NB4 (cell line): ENCODE results near the gene NACC2.

Experiments
- DNase-seq: peaks from one replicate; pipeline ENCODE4 v3.0.0; 2010; ENCODE audit warnings: low read depth
- H3K4me3 ChIP-seq: one replicate; pipeline ENCODE4 v1.5.1; 2011; ENCODE audit warnings: mild to moderate bottlenecking, low read depth, low read length, moderate library complexity
- MYC ChIP-seq: IDR thresholded peaks from 2 replicates; pipeline ENCODE4 v1.6.1; 2011; ENCODE audit warnings: low read depth, low read length
- POLR2A ChIP-seq: IDR thresholded peaks from 2 replicates; pipeline ENCODE4 v1.6.1; 2011; ENCODE audit warnings: mild to moderate bottlenecking; ENCODE audit not compliant: insufficient read length; ENCODE audit errors: extremely low read depth
- TF ChIP-seq, protein P1 (sequence below): IDR thresholded peaks from one replicate; pipeline ENCODE4 v1.5.1; 2012; ENCODE audit warnings: low read depth, low read length
- TF ChIP-seq, protein P2 (sequence below): IDR thresholded peaks from 2 replicates; pipeline ENCODE4 v1.6.1; 2011; ENCODE audit warnings: low read depth, low read length

The NACC2 gene

DNA sequence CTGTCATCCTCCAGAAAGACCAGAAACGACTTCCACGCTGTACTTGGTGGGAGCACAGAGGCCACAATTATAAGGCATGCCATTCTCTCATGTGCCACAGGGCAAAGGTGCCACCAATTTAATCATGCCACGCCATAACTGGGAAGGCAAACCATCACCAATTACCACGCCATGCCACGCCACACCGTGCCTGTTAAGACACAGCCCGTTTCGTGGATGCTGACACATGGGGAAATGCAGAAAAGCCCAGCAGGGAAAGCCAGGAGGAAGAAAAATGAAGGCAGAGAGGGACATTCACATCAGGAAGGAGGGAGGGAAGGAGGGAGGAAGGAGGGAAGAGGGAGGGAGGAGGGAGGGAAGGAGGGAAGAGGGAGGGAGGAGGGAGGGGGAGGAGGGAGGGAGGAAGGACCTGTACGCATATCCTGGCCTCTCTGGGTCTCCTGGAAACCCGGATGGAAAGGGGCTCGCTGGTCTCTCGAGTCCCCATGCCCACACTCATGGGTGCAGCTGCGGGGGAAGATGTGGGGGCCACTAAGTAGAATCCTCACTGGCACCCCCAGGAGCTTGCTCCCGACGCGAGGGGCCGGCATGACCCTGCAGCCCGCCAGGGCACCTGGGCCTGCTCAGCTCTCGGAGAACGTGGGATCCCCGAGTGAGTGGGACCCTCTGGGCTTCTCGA lies 72.2 kb downstream of the NACC2 start:
- TF ChIP-seq MYC: no peak
- TF ChIP-seq, protein P1, sequence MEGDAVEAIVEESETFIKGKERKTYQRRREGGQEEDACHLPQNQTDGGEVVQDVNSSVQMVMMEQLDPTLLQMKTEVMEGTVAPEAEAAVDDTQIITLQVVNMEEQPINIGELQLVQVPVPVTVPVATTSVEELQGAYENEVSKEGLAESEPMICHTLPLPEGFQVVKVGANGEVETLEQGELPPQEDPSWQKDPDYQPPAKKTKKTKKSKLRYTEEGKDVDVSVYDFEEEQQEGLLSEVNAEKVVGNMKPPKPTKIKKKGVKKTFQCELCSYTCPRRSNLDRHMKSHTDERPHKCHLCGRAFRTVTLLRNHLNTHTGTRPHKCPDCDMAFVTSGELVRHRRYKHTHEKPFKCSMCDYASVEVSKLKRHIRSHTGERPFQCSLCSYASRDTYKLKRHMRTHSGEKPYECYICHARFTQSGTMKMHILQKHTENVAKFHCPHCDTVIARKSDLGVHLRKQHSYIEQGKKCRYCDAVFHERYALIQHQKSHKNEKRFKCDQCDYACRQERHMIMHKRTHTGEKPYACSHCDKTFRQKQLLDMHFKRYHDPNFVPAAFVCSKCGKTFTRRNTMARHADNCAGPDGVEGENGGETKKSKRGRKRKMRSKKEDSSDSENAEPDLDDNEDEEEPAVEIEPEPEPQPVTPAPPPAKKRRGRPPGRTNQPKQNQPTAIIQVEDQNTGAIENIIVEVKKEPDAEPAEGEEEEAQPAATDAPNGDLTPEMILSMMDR: no peak
- no peak overlapping the region for H3K4me3 ChIP-seq
- no peak for DNase-seq

DNA sequence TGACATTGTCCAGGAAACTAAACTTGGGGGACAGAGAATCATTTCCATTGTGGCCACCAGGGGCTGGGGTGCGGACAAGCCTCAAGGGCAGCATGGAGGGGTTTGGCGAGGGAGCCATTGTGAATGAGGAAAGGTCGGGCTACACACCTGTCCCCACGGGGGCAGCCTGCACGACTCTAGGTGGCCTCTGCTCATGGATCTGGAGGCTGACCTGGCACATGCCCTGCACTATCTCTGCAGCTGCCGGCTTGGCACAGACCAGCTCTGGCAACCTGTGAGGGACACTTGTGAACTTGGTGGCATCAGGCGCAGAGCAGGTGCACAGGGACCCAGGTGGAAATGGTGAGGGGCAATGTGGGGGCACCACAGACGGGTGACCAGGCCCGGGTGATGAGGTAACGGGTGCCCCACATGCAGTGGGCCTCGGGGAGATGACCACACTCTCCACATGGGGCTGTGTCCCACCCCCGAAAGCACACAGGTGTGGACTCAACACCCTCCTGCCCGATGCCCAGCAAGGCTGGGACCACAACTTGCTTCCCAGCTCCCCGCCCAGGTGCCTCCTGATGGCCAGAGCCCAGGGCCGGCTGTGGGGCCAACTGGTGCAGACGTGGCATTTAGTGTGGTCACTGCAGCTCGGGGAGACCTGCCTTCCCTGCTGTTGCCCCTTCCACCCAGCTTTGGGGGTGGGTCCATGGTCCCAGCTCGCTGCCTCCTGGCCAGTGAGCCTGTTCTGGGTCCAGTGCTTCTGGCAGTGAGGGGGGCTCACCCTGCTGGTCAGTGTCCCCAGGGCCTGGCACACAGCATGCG lies 73.0 kb downstream of the NACC2 start:
- TF ChIP-seq, protein P1: no peak
- TF ChIP-seq MYC (no peak), POLR2A (no peak)
- TF ChIP-seq, protein P2, sequence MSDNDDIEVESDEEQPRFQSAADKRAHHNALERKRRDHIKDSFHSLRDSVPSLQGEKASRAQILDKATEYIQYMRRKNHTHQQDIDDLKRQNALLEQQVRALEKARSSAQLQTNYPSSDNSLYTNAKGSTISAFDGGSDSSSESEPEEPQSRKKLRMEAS: no peak

DNA sequence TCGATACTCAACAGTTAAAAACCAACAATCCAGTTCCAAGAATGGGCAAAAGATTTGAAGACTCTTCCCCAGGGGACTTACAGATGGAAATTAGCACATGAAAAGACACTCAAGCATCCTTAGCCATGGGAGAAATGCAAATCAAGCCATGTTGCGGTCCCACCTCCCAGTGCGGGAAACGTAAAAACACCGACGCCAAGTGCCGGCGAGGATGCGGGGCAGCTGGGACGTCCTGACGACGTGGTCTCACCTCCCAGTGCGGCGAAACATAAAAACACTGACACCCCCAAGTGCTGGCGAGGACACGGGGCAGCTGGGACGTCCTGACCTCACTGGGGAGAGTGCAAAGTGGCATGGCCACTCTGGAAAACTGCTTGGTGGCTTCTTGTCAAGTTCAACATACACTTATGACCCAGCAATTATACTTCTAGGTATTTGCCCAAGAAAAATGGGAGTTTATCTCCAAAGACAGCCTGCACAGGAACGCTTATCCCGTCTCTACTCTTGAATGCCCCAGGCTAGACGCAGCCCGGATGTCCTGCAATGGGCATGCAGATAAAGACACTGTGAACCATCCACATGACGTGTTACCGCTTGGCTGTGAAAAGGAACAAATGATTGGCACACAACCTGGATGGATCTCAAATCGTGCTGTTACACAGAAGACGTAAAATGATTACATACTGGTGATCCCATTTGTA lies 73.8 kb downstream of the NACC2 start:
- DNase-seq: no peak
- H3K4me3 ChIP-seq: no peak overlapping the region
- TF ChIP-seq, protein P1: no peak
- TF ChIP-seq POLR2A (no peak), MYC (no peak)
- TF ChIP-seq, protein P2: no peak

More for the DNA sequence above, 73.0 kb downstream of the NACC2 start:
- no peak for DNase-seq
- no peak overlapping the region for H3K4me3 ChIP-seq

DNA sequence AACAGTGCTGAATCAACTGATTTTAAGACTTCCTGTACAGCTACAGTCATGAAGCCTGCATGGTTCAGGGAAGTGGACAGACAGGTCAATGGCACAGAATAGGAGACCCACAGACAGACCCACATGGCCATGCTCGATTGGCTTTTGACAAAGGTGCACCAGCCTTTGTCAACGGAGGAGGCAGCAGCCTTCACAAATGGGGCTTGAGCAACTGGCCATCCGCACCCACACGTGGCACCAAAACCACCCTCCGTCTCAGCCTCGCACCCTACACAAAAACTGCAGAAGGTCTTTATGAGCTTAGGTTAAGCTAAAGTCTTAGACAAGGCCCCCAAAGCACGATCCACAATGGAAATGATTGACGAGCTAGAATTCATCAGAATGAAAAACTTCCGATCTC lies 74.4 kb downstream of the NACC2 start:
- no peak for DNase-seq
- no peak overlapping the region for H3K4me3 ChIP-seq
- TF ChIP-seq POLR2A (no peak), MYC (no peak)
- TF ChIP-seq, protein P2: no peak
- TF ChIP-seq, protein P1: no peak

DNA sequence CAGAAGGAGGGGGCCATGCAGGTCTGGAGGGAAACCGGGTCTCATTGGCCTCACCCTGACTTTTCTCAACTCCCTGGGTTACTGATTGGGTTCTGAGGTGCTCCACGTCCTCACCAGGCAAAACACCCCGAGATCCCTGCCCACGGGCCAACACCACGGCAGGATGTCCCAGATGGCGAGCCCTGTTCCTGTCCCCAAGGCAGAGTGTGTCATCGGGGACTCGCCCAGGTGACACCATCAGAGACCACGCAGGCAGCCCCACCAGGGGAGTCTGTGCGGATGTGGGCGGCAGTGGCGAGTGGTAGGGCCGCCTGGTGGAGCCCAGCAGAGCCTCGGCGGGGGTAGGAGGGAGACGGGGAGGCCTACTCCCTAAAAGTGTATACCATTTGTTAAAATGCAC lies 74.9 kb downstream of the NACC2 start:
- no peak overlapping the region for H3K4me3 ChIP-seq
- DNase-seq: no peak
- TF ChIP-seq, protein P2: no peak
- no peak for TF ChIP-seq MYC
- no peak for TF ChIP-seq POLR2A
- TF ChIP-seq, protein P1: no peak
